Endothelial cell of umbilical vein (primary cell): Measurements from ENCODE around the gene CFAP20DC.

ENCODE experiments used
- POLR2AphosphoS5 ChIP-seq: IDR thresholded peaks from 2 replicates; pipeline ENCODE4 v1.6.1; 2012; ENCODE audit warnings: low read depth, mild to moderate bottlenecking, control low read depth, low read length, moderate library complexity; ENCODE audit not compliant: insufficient read depth
- TF ChIP-seq, protein P1 (sequence below), 2 donors: IDR thresholded peaks; 1 replicate in 1 of 2; 2 replicates in 1 of 2; pipeline ENCODE4 v1.5.1; 2011; ENCODE audit warnings: low read length in 2 of 2, mild to moderate bottlenecking in 2 of 2, moderate library complexity in 2 of 2, control low read depth in 1 of 2, inconsistent platforms in 1 of 2, low read depth in 1 of 2; ENCODE audit not compliant: insufficient read depth in 1 of 2; ENCODE audit errors: extremely low read depth in 1 of 2

DNA sequence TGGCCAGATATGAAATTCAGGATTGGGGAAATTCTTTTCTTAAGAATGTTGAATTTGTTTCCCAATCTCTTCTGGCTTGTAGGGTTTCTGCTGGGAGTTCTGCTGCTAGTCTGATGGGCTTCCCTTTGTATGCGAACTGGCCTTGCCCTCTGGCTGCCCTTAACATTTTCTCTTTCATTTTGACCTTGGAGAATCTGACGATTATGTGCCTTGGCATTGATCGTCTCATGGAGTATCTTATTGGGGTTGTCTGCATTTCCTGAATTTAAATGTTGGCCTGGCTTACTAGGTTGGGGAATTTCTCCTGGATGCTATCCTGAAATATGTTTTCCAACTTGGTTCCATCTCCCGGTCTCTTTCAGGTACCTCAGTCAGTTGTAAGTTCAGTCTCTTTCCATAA lies 152.2 kb downstream of the CFAP20DC start:
- TF ChIP-seq, protein P1, sequence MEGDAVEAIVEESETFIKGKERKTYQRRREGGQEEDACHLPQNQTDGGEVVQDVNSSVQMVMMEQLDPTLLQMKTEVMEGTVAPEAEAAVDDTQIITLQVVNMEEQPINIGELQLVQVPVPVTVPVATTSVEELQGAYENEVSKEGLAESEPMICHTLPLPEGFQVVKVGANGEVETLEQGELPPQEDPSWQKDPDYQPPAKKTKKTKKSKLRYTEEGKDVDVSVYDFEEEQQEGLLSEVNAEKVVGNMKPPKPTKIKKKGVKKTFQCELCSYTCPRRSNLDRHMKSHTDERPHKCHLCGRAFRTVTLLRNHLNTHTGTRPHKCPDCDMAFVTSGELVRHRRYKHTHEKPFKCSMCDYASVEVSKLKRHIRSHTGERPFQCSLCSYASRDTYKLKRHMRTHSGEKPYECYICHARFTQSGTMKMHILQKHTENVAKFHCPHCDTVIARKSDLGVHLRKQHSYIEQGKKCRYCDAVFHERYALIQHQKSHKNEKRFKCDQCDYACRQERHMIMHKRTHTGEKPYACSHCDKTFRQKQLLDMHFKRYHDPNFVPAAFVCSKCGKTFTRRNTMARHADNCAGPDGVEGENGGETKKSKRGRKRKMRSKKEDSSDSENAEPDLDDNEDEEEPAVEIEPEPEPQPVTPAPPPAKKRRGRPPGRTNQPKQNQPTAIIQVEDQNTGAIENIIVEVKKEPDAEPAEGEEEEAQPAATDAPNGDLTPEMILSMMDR (IDR thresholded peaks at IDR 0.05; ENCODE audit: extremely low read depth in 1 of 2, insufficient read depth in 1 of 2, low read depth in 1 of 2, low read length in 2 of 2) = no peak
- no peak for TF ChIP-seq POLR2AphosphoS5
